Spleen (tissue), 11 donors: ENCODE measurements around the gene UBL5. TPM values are rescaled to one million over a fixed set of nuclear protein-coding genes. Genes with fewer than 3 reads are reported as not detected.
A peak's percentile ranks its signal among the peaks of the same experiment; 100 is the strongest.

Experiments used
- DNase-seq: peaks from one replicate; pipeline ENCODE4 v3.0.0-alpha.2; 2020
- H3K27ac ChIP-seq, 8 donors: fragments of 200-600 bp; sonication (generic) in 7 of 8; 1 replicate in 4 of 8; 2 replicates in 4 of 8; pipeline versions ENCODE4 v1.5.0 to v1.8.0; 2016 to 2021; ENCODE audit warnings: inconsistent platforms in 4 of 8, mild to moderate bottlenecking in 4 of 8, moderate library complexity in 1 of 8
- H3K27me3 ChIP-seq, 7 donors: fragments of 200-600 bp; sonication (generic) in 6 of 7; replicated peaks in 1 of 7; 1 replicate in 4 of 7; 2 replicates in 3 of 7; pipeline versions ENCODE4 v1.5.0 to v1.8.0; 2016 to 2021; ENCODE audit warnings: inconsistent platforms in 3 of 7, mild to moderate bottlenecking in 1 of 7
- H3K36me3 ChIP-seq, 6 donors: fragments of 200-600 bp; sonication (generic) in 5 of 6; 1 replicate in 4 of 6; 2 replicates in 2 of 6; pipeline versions ENCODE4 v1.5.0 to v1.8.0; 2016 to 2021; ENCODE audit warnings: inconsistent platforms in 2 of 6
- H3K4me1 ChIP-seq, 6 donors: fragments of 200-600 bp; sonication (generic) in 5 of 6; 1 replicate in 3 of 6; 2 replicates in 3 of 6; pipeline versions ENCODE4 v1.5.0 to v1.8.0; 2016 to 2021; ENCODE audit warnings: inconsistent platforms in 3 of 6
- H3K4me3 ChIP-seq, 8 donors: fragments of 200-600 bp; sonication (generic) in 7 of 8; 1 replicate in 4 of 8; 2 replicates in 4 of 8; pipeline versions ENCODE4 v1.5.0 to v1.8.0; 2016 to 2021; ENCODE audit warnings: inconsistent platforms in 4 of 8, mild to moderate bottlenecking in 4 of 8, moderate library complexity in 2 of 8
- H3K9me3 ChIP-seq, 8 donors: fragments of 200-600 bp; sonication (generic) in 7 of 8; 1 replicate in 4 of 8; 2 replicates in 4 of 8; pipeline versions ENCODE4 v1.5.0 to v1.8.0; 2016 to 2021; ENCODE audit warnings: inconsistent platforms in 4 of 8
- POLR2A ChIP-seq, 3 donors: fragments of 450-650 bp; IDR thresholded peaks; one replicate each; pipeline ENCODE4 v1.5.1; 2017; ENCODE audit warnings: antibody characterized with exemption in 3 of 3, mild to moderate bottlenecking in 1 of 3
- POLR2AphosphoS5 ChIP-seq, 3 donors: sonication (generic); formaldehyde crosslinking; IDR thresholded peaks; one replicate each; pipeline ENCODE4 v1.5.1; 2017; ENCODE audit warnings: antibody characterized with exemption in 3 of 3
- WGBS, 5 donors: extraction: QIAGEN DNeasy Blood & Tissue Kit in 3 of 5; methylation state at CpG; one replicate each; pipeline versions ENCODE4 v1.1.5 to v1.1.7; 2013 to 2018; 5-methylcytosine and 5-hydroxymethylcytosine counted together
- intact Hi-C: fragments of 100-400 bp; cut with DNase I; formaldehyde crosslinking; loops from one replicate; pipeline ENCODE4 v1.15.0; 2023; ENCODE audit warnings: low total_unique reads
- polyA plus RNA-seq, 3 donors: library from polyadenylated mRNA; stranded (reverse); fragments of 200-250 nt; gene quantifications; one replicate each; pipeline ENCODE4 v1.2.1, GENCODE V29; 2013
- total RNA-seq, 7 donors: library from RNA; depleted of rRNA in 3 of 7; stranded (reverse); fragments of >200 nt in 3 of 7; fragmentation: NEBNext Ultra II Directional in 4 of 7; extraction: Animal tissue kit (Norgen Biotek cat#: 25700) in 4 of 7; gene quantifications; one replicate each; pipeline versions ENCODE4 v1.1.0 to v1.2.1, GENCODE V29; 2016 to 2021
- TF ChIP-seq, protein P1 (sequence below), 11 experiments: fragments of 200-600 bp in 7 of 11; fragments of 450-650 bp in 4 of 11; sonication (generic) in 4 of 11; IDR thresholded peaks in 8 of 11; conservative IDR thresholded peaks in 3 of 11; 1 replicate in 7 of 11; 2 replicates in 4 of 11; pipeline versions ENCODE4 v1.4.0 to v1.8.0; 2016 to 2021; ENCODE audit warnings: antibody characterized with exemption in 11 of 11, inconsistent platforms in 4 of 11, mild to moderate bottlenecking in 1 of 11
- donor health status: healthy with polysubstance abuse.
- donor health status: DM: no; HTN: no; CAD: no; lungs with moderate emphysema.
- donor health status: DM: no; HTN: no; CAD: no.
- donor health status: Bipolar disorder and iron deficiency.
- donor health status: healthy.
- donor health status: DM: no; HTN: no; CAD: no.
- donor health status: DM: yes; HTN: yes; CAD: no.

The UBL5 gene
- total and polyA plus RNA-seq, 10 donors, result 180 to 778 (median 269) TPM

DNA sequence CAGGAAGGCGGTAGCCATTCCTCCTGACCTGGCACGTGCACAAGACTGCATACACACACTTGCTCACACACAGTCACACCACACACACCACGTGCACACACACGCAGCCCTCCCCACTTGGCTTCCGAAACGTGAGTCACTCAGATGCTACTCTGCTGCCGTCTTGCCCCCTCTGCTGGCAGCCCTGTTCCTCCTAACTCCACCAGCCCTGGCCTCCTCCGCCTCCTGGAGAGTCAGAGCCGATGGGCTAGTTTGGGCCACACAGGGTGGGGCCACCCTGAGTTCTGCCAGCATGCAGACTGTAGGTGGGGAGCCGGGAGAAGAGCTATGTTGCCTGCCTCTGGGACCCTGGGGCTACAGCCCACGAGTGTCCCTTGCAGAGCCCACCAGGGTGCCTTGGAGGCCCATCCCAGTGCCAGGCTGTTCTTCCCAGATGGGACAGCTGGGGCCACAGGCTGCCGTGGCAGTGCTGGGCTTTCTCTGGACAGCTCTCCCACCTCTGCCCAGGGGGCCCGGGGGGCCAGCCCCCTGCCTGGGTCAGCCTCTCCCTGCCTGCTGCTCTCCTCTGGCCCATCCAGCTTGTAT is 19.5 kb downstream of the UBL5 start:
- intact Hi-C loops, result no loop called here
- DNase-seq, result no peak
- TF ChIP-seq, protein P1, sequence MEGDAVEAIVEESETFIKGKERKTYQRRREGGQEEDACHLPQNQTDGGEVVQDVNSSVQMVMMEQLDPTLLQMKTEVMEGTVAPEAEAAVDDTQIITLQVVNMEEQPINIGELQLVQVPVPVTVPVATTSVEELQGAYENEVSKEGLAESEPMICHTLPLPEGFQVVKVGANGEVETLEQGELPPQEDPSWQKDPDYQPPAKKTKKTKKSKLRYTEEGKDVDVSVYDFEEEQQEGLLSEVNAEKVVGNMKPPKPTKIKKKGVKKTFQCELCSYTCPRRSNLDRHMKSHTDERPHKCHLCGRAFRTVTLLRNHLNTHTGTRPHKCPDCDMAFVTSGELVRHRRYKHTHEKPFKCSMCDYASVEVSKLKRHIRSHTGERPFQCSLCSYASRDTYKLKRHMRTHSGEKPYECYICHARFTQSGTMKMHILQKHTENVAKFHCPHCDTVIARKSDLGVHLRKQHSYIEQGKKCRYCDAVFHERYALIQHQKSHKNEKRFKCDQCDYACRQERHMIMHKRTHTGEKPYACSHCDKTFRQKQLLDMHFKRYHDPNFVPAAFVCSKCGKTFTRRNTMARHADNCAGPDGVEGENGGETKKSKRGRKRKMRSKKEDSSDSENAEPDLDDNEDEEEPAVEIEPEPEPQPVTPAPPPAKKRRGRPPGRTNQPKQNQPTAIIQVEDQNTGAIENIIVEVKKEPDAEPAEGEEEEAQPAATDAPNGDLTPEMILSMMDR (IDR thresholded peaks at IDR 0.05 in 8 of 11, conservative IDR thresholded peaks at IDR 0.05 in 3 of 11), result peak in 2 of 11 experiments; percentile 14 to 20
- TF ChIP-seq POLR2AphosphoS5 (IDR thresholded peaks at IDR 0.05) (no peak), POLR2A (IDR thresholded peaks at IDR 0.05) (no peak)
- Histone ChIP-seq H3K36me3 (peaks cover 0 to 98% (median 68%) of the 10 kb centered on the region in 6 donors), H3K27ac (no peak overlapping the region), H3K9me3 (peaks cover 0 to 14% (median 9%) of the 10 kb centered on the region in 8 donors), H3K4me3 (no peak overlapping the region), H3K27me3 (no peaks in the 10 kb centered on the region), H3K4me1 (peaks cover 0 to 9% (median 0%) of the 10 kb centered on the region in 6 donors)
- WGBS, 5 donors, result 64 to 87% (median 76%) methylated on average over 7 to 13 of the region's 13 CpGs

- Histone ChIP-seq H3K4me3 (no peak overlapping the region), H3K4me1 (peaks cover 0 to 9% (median 0%) of the 10 kb centered on the region in 6 donors), H3K9me3 (peaks cover 0 to 11% (median 9%) of the 10 kb centered on the region in 8 donors), H3K27me3 (no peaks in the 10 kb centered on the region), H3K27ac (peak overlapping the region in 1 of 8 donors; percentile 11), H3K36me3 (peaks cover 0 to 96% (median 59%) of the 10 kb centered on the region in 6 donors)
- DNase-seq, result no peak
- intact Hi-C loops, result no loop called here
- 75 to 90% (median 86%) methylated on average over 2 to 4 of the region's 4 CpGs; no CpG with 5 or more reads in 1 of the 5 donors for WGBS, 5 donors
- no peak for TF ChIP-seq POLR2A (IDR thresholded peaks at IDR 0.05)
- TF ChIP-seq, protein P1 (IDR thresholded peaks at IDR 0.05 in 8 of 11, conservative IDR thresholded peaks at IDR 0.05 in 3 of 11), result peak in 6 of 11 experiments; percentile 3 to 55 (median 30)
Observed at GRCh38 chr19:9848060-9848459, 20.3 kb downstream of the UBL5 start.

DNA sequence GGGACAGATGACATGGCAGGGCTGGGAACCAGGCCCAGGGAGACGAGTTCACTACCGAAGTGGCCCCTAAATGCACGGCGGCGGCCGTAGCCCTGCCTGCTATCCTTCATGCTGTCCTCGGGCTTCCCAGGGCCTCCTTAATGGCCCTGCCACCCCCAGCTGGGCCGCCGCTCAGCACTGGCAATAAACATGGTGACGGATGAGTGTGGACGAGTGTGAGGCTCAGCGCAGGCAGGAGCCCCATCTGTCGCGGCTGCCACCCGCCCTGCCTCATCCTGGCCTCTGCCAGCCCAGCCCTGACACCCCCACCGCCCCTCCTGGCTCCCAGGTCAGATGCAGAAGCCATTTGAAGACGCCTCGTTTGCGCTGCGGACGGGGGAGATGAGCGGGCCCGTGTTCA is 21.0 kb downstream of the UBL5 start:
- WGBS, 5 donors, result 89 to 94% (median 92%) methylated on average over 16 to 23 of the region's 23 CpGs
- Histone ChIP-seq H3K27ac (peak overlapping the region in 1 of 8 donors; percentile 11), H3K4me3 (no peak overlapping the region), H3K27me3 (no peaks in the 10 kb centered on the region), H3K4me1 (peaks cover 0 to 9% (median 0%) of the 10 kb centered on the region in 6 donors), H3K36me3 (peaks cover 0 to 92% (median 52%) of the 10 kb centered on the region in 6 donors), H3K9me3 (peaks cover 0 to 4% (median 4%) of the 10 kb centered on the region in 8 donors)
- intact Hi-C loops, result no loop called here
- no peak for DNase-seq
- TF ChIP-seq POLR2AphosphoS5 (IDR thresholded peaks at IDR 0.05), result peak in 1 of 3 donors; percentile 15
- TF ChIP-seq, protein P1 (IDR thresholded peaks at IDR 0.05 in 8 of 11, conservative IDR thresholded peaks at IDR 0.05 in 3 of 11), result no peak

- no peak for DNase-seq
- TF ChIP-seq, protein P1 (IDR thresholded peaks at IDR 0.05 in 8 of 11, conservative IDR thresholded peaks at IDR 0.05 in 3 of 11), result no peak
- TF ChIP-seq POLR2AphosphoS5 (IDR thresholded peaks at IDR 0.05) (no peak), POLR2A (IDR thresholded peaks at IDR 0.05) (no peak)
- H3K36me3 ChIP-seq, result peaks cover 0 to 82% (median 41%) of the 10 kb centered on the region in 6 donors
- no peaks in the 10 kb centered on the region for H3K27me3 ChIP-seq
- intact Hi-C loops, result loop anchor here (10.0 kb wide), 1 partner anchor 65 kb away; no protein-coding TSS in a partner anchor
- H3K4me1 ChIP-seq, result peaks cover 0 to 9% (median 0%) of the 10 kb centered on the region in 6 donors
- WGBS, 5 donors, result 81 to 91% (median 85%) methylated on average over 6 to 7 of the region's 7 CpGs
- no peak overlapping the region for H3K27ac ChIP-seq
- no peaks in the 10 kb centered on the region for H3K9me3 ChIP-seq
- H3K4me3 ChIP-seq, result no peak overlapping the region
Observed at GRCh38 chr19:9849791-9850190, 22.1 kb downstream of the UBL5 start.
